COLO829 (cell line): ENCODE results near the gene BRS3.
"Not testable (repeated sequence)": the region's sequence is repeated elsewhere in the genome, so short reads cannot be mapped to it uniquely, and the experiment has no call there.

ENCODE experiments used
- DNase-seq: peaks from one replicate; pipeline ENCODE4 v3.0.0; 2012; ENCODE audit warnings: low spot score

BRS3 gene

DNA sequence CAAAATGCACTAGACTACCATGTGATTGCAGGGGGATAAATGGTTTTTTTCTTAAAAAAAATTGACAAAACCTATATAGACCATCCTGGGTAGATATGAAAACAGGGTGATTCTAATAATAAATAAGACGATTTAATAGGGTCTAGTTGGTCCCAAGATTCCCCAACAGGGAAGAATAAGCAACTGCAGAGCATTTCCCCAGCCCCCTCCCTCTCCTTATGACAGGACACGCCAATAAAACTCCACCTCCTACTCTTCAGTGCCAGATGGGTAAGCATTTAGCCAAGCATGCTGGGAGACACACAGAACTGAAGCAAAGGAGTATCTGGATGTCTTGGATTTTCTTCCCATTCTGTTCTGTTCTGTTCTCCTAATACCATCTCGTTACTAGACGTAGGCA is at the start of gene BRS3:
Gene BRS3 (plus strand): TSS at position 301 of the 400 bp plus-strand sequence. CDS start 168 bp downstream, outside the sequence.
- no peak for DNase-seq

DNA sequence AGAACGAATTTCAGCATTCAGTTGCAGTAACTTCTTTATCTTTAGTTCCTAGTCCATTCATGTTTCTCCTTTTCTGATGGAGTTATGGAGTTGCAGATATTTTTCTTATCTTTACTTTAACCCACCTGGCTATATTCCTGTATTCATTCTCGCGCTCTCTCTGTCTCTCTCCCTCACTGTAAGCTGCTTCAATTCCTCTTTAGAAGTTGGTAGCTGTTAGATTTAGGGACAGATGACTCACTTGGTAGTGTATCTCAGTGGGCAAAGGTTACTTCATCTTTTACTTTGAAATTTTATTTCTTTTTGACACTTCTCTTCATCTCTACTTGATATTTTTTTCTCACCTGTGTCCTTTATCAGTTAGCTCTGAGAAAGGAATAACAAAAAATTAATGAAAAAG is 49.6 kb upstream of the BRS3 start:
- DNase-seq = no peak

DNA sequence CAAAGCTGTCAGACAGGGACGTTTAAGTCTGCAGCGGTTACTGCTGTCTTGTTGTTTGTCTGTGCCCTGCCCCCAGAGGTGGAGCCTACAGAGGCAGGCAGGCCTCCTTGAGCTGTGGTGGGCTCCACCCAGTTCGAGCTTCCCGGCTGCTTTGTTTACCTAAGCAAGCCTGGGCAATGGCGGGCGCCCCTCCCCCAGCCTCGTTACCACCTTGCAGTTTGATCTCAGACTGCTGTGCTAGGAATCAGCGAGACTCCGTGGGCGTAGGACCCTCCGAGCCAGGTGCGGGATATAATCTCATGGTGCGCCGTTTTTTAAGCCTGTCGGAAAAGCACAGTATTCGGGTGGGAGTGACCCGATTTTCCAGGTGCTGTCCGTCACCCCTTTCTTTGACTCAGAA is 42.1 kb upstream of the BRS3 start:
- DNase-seq = not testable (repeated sequence)

DNA sequence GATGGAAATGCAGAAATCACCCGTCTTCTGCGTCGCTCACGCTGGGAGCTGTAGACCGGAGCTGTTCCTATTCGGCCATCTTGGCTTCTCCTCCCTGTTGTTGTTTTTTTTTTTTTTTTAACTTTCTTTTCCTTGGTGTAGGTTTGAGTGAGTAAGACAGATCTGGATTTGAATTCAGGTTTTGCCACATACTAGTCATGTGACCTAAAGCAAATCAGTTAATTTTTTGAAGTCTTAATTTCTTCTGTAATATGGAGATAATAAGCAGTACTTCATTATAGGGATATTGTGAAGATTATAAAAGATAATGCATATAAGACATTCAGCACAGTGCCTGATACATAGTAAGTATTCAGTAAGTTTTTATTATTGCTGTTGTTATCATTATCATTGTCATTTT is 41.5 kb upstream of the BRS3 start:
- DNase-seq = no peak

DNA sequence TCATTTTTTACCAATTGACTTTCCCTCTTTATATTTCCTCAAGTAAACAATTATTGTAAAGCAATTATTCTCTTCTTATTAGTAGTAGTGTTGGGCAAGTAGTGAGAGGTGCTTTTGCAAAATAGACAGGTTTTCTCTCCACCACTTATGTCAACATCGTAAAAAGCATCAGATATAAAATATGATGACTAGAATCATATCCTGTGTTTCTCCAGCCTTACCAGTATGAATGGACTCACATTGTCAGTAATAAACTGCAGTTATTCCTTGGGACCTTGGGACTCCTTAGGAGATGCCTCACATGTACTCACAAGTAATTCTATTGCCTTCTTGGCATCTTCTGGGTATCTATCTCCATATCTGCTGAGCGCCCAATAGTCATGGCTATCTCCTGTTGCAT is 40.4 kb upstream of the BRS3 start:
- no peak for DNase-seq

DNA sequence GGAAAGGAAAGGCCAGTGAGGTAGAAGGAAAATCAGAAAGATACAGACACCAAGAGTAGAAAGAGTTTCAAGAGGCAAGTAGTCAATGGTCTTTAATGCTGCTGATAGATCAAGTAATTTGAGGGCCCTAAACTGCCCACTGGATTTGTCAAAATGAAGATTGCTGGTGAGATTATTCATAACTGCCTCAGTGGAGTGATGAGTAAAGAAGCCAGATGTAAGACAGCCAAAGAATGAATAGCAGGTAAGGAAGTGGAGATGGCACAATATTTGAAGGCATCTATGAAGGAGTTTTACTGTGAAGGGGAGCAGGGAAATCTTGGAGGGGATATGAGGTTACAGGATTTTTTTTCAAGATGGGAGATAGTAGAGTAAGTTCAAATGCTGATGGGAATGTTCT is 39.8 kb upstream of the BRS3 start:
- DNase-seq = no peak

DNA sequence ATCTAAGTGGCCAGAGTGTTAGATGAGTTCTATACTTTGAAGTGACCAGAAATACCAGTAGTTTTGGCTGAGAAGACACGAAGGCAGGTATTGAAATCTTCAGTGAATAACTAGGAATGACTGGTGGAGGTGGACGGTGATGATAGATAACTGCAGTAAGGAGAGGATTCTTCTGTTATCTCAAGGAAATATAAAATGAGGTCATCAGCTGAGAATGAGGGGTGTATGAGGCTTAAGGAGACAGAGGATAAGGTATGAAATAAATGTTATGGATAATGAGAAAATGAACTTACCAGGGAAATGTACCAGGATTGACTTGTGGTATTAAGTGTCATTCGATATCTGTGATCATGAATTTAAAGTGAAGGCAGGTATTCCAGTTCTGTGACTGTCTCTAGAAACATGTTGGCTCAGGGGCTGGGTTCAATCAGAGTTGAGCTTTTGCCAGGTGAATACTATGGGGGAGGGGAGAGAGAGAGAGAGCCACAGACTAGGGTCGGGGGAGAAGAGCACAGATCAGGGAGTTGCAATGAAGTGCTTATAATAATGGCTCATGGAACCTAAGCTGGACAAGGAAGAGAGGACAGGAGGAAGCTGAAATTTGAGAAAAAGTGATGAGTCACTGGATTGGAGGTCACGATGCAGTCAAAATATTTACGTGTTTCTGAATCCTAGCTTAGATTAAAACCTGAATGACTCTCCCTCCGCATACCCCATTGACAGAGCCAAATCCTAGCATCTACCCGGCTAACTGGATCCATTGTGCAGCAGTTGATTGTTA is 37.5 kb upstream of the BRS3 start:
- DNase-seq = no peak

DNA sequence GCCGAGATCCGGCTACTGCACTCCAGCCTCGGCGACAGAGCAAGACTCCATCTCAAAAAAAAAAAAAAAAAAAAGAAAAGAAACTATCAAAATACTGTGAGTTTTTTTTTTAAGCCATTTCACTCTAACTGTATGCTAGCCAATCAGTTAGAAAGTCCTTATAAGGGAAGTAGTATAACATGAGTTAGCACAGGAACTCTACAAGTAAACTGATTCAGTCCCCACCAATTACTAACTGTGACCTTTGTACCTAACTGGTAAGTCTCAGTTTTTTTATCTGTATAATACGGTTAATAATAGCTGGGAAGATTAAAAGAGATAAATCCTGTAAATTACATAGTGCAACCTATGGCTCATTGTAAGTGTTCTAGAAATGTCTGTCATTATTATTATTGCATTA is 35.1 kb upstream of the BRS3 start:
- DNase-seq = no peak

DNA sequence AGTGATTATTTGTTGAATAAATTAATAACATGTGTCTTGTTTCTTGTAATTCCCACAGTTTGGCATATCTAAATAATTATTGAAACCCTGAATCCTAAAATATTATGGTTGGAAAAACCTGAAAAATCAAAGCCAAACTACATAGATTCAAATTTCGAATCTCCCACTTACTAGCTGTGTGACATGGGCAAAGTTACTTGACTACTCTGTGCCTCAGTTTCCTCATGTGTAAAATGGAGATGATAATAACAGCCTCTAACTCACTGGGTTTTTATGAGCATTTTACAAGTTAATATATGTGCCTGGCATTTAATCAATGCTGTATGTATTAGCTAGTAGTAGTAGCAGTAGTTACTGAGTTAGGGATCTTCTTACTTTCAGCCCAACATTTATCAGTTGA is 34.6 kb upstream of the BRS3 start:
- DNase-seq = no peak

DNA sequence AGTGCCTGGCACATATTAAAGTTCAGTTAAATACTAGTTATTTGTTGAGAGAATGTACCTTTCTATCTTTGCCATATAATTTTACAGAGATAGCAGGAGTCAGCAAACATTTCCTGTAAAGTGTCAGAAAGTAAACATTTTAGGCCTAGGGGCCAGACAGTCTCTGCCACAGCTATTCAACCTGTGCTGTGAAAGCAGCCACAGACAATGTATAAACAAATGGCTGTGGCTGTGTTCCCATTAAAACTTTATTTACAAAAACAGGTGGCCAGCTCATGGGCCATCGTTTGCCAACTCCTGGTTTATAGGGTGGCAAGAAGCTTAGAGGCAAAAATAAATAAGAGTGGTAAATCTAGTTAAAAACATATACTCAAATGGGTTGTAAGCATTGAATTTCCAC is 34.0 kb upstream of the BRS3 start:
- no peak for DNase-seq

DNA sequence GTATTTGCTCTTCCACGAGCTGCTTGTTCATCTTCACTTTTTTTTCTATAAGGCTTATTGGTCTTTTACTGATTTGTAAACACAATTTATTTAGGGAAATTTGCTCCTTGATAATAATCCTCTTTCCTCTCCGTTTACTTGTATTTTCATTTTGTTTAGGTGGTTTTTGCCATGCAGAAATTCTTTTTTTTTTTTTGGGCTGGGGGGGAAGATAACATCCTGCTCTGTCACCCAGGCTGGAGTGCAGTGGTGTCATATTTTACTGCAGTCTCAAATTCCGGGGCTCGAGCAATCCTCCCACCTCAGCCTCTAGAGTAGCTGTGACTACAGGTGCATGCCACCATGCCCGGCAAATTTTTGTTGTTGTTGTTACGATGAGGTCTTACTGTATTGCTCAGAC is 31.6 kb upstream of the BRS3 start:
- no peak for DNase-seq

DNA sequence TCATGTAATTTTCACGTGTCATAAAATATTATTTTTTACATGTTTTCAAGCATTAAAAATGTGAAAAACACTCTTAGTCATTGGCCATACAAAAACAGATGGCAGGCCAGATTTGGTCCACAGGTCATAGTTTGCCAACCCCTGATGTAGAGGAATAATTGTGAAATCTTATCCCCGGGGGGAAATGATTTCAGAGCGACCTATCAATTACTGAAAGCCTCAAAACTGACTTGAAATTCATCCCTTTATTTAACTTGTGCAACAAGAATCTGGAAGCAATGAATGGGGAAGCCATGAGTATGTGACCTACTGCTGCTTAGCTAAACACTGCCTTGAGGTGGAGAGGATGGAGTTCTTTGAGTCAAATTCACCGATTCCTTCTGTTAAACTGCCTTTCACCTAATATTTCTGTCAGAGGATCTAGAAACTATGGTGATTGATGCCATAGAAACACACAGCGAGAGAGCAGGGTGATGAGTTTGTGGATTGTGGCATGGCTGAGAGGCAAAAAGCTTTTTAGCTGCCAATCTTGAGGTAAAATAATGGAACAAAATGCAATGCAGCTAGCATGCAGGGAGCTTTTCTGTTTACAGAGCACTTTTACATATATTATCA is 30.3 kb upstream of the BRS3 start:
- DNase-seq = no peak

DNA sequence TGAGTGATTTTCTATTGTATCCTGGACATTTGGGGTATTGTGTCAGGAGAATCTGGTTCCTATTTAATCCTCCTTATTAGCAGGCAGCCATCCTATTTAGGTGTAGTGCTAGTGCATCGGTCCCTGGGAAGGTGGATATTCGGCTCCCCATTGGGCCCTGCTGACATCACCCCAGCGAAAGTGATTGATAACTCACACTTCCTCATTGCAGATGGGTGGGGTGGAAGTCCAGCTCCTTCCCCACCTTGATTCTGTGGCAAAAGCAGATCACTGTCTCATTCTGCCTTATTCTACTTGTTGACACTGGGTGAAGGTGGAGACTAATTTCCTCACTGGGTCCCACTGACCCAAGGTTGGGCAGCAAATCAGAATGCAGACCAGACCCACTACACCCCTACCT is 23.2 kb upstream of the BRS3 start:
- DNase-seq = no peak

DNA sequence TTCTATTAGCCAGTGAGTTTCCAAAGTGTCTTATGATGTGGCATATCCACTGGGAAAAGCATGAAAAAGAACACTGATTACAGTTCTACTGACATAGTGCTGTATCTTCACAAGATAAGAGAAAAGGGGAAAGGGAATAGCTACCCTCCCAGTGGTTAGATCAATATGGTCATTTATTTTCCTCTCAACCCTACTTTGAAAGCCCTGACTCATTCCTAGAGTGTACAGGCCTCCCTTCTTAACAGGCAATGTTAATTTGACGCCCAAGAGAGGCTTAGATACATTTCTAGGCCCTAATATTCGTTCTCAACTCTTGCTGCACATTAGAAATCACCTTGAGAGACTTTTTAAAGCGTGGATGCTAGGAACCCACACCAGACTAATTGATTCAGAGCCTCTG is 20.4 kb upstream of the BRS3 start:
- DNase-seq = no peak

DNA sequence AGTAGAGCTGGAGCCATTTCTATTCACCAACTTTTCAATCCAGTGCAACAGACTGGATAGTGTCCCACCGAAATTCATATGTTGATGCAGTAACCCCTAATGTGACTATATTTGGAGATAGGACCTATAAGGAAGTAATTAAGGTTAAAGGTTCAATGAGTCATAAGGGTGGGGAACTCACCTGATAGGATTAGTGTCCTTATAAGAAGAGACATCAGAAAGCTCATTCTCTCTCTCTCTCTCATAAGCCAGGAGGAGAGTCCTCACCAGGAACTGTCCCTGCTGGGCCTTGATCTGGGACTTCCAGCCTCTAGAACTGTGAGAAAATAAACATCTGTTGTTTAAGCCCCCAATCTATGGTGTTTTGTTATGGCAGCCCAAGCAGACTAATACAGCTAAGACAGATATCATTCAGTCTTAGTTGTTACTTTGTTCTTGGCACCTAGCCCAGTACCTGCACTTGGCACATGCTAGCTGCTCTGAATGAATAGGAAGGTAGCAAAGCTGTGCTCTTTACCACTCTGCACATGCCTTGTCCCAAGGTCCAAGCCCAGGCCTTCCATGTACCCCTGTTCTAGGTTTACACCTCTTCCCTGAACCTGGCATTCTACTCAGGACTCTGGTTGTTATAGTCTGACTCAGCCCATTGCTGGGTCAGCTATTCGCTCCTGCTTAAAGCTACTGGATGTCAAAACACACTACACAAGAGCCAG is 19.2 kb upstream of the BRS3 start:
- DNase-seq = no peak

DNA sequence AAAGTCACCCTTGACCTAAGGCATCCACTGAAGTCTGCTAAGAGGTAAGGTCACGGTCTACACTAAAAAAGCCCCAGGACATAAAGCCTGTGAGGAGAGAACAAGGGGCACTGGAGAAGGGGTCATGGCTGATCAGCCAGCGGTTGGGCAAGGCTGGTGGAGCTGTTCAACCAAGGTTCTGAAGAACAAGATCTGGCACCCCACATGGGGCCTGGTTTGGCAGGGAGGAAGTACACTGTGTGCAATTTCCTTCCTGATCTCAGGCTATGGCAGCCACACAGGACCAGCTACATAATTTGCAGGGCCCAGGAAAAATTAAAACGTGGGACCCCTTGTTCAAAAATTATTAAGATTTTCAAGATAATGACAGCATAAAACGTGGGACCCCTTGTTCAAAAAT is 14.1 kb upstream of the BRS3 start:
- no peak for DNase-seq

DNA sequence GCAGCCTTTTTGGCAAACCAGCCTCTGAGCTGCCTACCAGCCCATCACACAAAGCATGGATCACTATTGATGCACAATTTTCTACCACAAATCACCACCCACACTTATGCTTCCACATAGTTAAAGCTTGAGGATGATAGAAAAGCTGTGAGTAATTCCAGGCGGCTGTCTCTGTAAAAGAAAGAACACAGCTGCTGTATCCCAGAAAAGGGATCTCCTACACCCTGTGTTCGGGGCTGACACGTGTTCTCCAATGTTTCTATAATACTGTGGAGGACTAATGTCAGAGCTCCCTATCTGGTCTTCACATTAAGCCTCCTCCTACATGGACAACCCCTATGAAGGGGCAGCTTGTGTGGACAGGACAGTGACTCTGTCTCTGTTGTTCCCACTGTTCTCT is 12.5 kb upstream of the BRS3 start:
- no peak for DNase-seq

DNA sequence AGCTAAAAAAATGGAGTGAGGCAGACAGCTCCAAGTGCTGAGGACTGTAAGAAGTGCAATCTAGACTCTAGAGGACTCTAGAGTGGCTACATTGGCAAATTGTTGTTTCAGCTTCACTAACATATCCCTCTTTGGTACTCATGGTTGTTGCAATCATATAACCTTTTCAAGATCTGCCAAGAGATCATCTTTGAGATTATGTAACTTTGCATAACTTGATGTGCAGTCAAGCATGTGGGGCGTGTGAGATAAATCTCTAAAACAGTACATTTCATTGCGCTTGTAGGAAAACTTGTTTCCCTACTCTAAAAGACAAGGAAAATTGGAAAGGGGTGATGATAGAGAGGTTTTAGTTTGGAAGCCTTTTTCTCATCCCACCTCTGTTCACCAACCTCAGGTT is 11.2 kb upstream of the BRS3 start:
- DNase-seq = no peak

DNA sequence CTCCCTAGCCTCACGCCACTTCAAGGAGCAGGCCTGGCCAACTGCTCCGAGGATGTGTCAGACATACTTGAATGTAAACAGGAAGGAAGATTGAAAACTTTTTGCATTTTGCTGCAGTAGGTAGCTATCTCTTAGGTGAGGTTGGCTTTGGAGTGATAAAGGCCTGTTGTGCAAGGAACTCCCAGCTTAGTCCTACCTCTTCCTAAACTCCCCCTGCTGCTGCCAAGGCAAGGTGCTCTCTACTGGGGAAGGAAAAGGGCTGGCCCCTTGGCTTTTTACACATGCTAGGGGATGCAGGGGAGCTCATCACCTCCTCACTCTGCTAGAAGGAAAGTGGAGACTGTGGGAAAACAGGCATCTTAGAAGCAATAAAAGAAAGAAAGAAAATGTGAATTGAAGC is 10.7 kb upstream of the BRS3 start:
- DNase-seq = no peak

DNA sequence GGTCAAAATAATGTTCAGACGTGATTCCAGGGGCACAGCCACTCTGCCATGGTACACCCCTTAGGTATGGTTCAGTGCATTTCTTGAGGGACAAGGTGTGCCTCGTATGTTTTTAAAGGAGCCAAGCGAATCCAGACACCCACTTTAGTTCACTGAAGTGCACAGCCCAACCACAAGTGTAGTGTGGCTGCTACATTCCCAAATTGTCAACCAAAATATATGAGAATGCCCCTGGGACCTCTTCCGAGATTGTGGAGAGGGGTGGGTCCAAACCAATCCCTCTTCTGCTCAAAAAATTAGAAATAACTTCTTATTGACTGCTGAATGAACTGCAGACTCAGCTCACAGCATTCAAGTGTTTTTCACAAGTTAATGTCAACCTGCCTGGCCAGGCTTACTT is 7.4 kb upstream of the BRS3 start:
- DNase-seq = no peak

DNA sequence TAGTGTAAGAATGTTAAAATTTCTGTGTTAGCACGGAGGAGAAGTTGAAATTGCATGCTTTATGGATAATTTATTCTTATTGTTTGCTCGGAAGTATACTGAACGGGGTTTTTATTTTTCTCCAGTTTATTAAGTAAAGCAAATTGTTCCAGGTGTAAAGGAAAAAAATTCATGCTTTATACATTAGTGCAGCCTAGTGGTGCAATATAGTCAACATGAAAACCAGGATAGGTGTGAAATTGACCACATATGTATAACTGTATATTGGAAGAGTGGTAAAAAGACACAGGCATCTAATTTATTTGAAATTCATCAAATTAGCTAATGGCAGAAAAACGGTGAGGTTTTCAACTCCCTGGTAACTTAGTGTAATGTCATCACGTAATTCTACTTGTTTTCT is 959 bp downstream of the BRS3 start:
- DNase-seq = no peak

DNA sequence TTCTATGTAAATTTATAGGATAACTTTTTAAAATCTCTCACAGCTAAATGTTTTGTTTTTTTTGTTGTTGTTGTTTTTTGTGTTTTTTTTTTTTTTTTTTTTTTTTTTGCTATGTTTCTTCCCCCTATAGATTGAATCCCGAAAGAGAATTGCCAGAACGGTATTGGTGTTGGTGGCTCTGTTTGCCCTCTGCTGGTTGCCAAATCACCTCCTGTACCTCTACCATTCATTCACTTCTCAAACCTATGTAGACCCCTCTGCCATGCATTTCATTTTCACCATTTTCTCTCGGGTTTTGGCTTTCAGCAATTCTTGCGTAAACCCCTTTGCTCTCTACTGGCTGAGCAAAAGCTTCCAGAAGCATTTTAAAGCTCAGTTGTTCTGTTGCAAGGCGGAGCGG is 4.1 kb downstream of the BRS3 start:
- no peak for DNase-seq

DNA sequence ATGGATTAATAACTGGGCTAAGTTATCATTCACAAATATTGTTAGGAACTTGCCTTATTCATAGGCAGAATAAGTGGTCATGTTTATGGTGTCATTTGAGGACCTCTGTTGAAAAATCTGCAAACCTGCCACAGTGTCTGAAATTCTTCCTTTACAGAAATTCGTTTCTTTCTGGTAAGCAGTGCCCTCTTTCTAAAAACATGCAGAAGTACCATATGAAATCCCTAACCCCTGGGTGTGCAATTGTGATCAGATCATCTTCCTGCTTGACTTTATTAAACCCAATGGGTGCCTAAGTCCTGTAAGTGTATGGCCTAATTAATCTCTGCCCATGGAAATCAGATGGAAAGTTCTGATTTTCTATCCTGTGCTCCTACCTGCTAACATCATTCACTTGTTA is 5.3 kb downstream of the BRS3 start:
- no peak for DNase-seq

DNA sequence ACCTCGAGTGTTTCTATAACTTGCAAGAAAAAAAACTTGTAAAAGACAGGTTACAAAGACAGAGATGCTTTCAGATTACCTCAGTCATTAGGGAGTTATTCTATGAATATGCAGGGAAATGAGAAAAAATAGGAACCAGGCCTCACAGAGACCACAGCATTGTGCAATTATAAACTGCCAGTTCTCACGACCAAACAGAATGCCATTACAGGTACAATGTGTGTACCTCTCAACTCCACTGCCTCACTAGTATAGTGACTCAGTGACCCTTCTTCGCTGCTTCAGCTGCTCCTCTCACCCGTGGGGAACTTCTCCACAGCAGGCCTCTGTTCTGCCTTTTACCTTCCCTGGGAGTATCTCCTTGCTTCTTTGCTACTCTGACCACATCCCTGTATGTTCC is 7.3 kb downstream of the BRS3 start:
- DNase-seq = no peak
